HL-60/S4 treated with retinoic acid at 250 ng/mL for 4 days and 3 days (cell line): ENCODE data around the gene AP1G1.
"Not testable (repeated sequence)": the region's sequence is repeated elsewhere in the genome, so short reads cannot be mapped to it uniquely, and the experiment has no call there.

Source experiments
- in situ Hi-C: fragments of 300-500 bp; cut with MboI; formaldehyde crosslinking; loops from 2 replicates; pipeline ENCODE4 v1.7.0; 2022; ENCODE audit warnings: low sequenced_read_pairs

The AP1G1 gene

DNA sequence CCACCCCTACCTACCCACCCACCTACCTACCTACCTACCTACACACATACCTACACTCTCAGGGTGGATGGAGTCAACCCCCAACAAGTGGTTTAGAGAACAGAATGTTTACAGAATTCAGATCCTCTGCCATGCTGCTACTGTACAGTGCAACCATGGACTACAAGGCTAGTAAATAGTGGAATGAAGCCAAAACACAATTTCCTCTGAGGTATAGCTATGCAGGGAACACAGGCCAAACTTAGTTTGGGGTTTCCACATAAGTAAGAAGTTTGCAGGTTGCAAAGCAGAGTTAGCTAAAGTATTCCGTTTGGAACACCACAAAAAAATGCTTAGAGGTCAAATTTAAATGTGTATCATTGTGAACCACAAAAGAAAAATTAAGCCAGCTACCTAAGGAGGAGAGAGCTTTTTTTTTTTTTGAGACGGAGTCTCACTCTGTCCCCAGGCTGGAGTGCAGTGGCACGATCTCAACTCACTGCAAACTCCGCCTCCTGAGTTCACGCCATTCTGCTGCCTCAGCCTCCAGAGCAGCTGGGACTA, 2.7 kb upstream of the AP1G1 start:
- in situ Hi-C loops = no loop called here

DNA sequence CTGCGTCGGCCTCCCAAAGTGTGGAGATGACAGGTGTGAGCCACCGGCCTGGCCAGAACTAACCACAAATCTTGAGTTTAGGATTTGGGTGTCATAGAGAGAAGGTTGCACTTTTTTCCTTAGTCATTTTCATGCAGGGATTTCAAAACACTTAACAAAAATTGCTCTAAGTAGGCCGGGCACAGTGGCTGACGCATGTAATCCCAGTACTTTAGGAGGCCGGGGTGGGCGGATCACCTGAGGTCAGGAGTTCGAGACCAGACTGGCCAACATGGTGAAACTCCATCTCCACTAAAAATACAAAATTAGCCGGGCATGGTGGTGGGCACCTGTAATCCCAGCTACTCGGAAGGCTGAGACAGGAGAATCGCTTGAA, 1.5 kb upstream of the AP1G1 start:
- in situ Hi-C loops = not testable (repeated sequence)

DNA sequence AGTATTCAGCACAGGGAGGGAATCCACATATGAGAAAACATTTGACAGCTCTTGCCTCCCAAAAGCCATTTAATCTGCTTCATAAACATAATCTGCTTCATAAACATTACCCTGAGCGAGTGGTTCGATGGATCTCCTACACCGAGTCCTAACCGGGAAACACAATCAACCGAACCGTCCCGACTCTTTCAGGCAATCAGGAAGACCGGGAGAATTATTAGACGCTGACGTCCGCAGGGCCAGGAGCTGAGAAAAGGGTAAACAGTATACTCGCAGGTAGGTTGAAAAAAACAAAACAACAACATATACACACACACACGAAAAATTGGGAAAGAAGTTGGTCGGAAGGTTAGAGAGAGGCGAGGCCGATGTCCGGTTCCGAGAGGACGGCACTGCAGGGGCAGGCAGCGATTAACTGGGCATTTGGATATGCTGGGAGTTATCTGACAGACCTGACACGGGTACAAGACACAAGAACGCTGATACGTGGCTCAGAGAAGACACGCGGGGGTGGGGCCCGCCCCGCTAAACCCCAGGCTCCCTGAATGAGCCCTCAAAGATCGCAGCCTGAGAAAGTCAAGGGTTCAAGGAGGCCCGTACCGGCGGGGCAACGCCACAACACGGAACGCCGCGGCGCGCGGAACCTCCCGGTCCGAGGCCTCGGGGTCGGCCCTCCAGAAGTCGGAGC, 585 bp downstream of the AP1G1 start:
- in situ Hi-C loops = no loop called here

DNA sequence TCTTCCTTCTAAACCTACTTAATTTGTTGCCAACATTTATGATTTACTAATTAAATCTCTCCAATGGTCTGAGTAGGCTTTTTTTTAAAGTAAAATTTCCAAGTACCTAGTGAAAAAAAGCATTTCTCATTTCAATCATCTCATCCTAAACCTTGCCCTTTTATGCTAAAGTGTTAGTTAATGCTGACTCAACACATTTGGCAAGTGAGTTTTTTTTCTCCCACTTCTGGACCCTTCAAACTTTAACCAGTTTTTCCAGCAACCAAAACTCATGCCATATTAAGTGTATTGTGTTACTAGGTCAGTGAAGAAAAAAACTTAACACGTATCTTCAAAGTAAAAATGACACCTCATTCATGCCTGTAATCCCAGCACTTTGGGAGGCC, 5.3 kb downstream of the AP1G1 start:
- in situ Hi-C loops = no loop called here

DNA sequence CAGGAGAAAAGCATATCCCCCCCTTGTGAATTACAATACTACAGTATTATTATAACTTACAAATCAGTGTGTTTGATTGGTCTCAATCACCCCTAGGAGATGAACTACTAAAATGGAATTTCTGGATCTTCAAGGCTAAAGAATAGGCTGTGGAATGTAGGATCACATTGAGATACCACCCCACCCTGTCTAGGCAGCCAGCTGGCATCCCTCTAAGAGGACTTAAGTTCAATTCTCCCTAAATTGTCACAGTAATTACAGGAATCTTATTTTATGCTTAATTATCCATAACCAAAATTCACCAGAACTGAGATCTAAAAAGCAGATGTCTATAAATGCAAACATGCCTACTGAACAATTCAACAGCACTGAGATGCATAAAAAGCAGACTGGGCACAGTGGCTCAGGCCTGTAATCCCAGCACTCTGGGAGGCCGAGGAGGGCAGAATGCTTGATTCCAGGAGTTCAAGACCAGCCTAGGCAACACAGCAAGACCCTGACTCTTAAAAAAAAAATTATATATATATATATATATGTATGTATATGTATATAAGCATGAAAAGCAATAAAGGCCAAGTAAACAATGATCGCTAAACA, 12.0 kb downstream of the AP1G1 start:
- in situ Hi-C loops = no loop called here

DNA sequence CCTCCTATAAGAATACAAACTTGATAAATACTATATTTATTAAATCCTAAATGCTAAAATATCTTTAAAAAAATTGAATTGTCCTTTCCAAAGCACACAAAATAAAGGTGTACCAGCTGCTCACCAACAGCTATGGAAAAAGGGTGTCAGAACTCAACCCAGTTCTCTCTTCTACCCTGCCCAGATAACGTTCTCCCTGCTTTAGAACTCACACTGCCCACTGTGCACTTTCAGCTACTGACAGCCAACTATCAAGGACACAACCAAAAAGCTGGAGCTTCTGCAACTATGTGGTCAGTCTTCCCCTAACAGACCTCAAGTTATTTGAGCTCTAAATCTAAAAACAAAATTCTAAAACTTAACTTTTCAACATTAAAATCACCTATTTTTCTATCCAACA, 13.7 kb downstream of the AP1G1 start:
- in situ Hi-C loops = no loop called here

DNA sequence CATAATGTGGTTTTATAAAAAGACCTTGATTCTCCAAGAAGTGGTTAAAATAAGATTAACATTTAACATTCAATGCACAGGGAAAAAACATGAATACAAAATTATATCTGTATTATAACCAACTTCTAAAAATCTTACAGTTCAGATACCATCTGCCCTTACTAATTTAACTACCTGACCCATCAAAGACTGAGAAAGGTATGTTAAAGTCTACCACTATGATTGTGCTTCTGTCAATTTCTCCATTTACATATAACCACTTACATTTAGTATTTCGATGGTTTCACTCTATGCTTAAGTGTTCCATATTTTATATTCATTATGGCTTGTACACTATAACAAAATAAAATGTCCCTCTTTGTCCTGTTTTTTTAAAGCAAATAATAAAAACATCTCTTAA, 14.6 kb downstream of the AP1G1 start:
- in situ Hi-C loops = no loop called here

DNA sequence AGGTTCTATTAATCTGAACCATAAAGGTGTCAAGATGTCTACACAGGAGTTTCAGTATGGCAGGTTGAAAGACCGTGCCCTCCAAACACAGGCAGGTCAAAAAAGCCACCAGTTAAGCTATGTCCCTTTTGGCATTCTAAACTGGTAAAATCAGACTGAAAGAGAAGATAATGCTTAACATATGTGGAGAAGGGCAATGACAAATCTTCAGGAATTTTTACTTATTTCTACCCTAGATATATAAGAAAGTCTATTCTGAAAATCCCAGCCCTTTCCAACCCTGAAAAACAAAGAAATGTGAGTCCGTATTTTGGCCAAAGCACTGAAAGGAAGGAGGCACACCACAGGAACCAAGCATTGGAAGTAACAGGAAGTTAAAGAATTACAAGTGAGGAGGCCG, 16.5 kb downstream of the AP1G1 start:
- in situ Hi-C loops = no loop called here

DNA sequence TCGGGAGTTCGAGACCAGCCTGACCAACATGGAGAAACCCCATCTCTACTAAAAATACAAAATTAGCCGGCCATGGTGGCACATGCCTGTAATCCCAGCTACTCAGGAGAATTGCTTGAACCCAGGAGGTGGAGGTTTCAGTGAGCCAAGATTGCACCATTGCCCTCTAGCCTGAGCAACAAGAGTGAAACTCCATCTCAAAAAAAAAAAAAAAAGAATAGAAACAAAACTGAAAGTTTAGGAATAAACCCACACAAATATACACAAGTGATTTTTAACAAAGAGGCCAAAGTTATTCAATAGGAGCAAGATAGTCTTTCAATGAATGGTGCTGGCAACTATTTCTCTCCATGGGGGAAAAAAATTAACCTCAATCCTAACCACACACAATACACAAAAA, 18.3 kb downstream of the AP1G1 start:
- in situ Hi-C loops = not testable (repeated sequence)

DNA sequence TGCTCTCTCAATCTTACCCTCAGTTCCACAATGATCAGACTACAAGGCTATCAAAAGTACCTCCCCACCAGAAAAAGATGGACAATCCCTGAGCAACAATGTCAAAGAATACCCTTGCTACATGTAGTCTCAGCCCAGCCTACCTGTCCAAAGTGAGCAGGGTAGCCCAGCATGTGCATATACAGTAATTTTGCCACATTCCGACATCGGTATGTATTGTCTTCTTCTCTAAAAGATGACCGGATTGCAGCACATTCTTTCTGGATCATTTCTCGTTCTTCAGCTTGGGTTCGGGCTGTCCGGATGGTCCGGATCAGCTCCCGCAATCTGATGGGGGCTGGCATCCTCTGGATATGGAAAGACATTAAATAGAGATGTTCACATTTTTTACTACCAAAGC, 19.5 kb downstream of the AP1G1 start:
- in situ Hi-C loops = no loop called here

DNA sequence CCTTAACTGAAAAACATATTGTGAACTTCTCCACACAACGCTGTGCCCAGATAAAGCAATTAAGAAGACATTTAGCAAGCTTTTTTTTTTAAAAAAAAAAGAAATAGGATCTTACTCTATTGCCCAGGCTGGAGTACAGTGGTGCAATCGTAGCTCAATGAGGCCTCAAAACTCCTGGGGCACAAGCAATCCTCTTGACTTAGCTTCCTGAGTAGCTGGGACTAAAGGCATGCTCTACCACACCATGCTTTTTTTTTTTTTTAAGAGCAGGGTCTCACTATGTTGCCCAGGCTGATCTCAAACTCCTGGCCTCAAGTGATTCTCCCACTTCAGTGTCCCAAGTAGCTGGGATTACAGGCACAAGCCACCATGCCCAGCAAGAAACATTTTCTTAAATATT, 20.1 kb downstream of the AP1G1 start:
- in situ Hi-C loops = no loop called here

DNA sequence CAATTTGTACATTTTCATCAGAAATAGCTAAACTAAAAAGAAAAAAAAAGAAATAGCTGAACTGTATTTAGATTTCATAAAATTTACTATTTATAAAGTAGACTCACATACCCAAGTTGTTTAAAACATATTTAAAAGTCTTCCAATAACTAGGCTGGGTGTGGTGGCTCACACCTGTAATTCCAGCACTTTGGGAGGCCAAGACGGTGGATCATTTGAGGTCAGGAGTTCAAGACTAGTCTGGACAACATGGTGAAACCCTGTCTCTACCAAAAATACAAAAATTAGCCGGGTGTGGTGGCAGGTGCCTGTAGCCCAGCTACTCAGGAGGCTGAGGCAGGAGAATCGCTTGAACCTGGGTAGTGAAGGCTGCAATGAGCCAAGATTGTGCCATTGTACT, 23.5 kb downstream of the AP1G1 start:
- in situ Hi-C loops = not testable (repeated sequence)

DNA sequence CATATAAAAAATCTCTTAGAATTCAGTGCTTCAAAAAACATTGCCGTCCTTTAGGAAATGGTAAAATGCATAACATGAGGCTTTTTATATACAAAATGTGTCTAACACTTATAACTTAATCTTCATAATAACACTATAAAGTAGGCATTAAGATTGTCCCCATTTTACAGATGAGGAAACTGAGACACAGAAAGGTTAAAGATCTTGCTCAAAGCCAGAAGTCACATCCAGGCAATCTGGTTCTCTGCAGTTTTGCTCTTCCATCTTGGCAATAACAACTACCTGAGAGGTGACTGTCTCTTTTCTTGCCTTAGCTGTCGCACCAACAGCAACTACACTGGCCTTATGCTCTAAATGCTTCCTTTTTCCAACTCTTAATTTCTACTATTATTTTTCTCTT, 24.5 kb downstream of the AP1G1 start:
- in situ Hi-C loops = no loop called here

DNA sequence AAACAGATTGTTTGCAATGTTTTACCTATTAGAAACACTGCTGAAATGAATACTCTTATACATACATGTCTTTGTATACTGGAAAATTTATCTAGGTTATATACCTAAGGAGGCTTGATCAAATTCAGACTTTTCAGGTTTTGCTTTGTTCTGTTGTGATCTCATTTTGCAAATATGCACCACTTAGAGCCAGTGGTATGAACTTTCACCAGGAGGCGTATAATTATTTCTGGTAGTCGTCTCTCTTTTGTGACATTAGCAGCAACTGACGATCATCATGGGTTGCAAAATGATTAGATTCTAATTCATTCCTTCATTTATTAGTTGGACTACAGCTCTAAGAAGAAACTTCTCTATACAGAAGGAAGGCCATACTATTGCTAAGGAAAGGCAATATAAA, 26.9 kb downstream of the AP1G1 start:
- in situ Hi-C loops = no loop called here

DNA sequence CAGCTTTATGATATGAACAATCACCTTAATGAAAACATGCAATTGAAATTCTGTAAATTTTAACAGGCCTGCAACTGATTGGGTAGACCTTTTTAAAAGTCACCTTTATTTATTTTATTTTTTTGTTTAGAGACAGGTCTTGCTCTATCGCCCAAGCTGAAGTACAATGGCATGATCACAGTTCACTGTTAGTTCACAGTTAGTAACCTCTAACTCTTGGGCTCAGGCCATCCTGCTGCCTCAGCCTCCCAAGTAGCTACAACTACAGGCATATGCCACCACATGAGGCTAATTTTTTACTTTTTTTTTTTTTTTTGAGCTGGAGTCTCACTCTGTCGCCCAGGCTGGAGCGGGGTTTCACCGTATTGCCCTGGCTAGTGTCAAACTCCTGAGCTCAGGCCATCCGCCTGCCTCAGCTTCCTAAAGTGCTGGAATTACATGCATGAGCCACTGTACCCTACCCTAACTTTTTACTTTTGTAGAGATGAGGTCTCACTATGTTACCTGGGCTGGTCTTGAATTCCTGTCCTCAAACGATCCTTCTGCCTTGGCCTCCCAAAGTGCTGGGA, 28.0 kb downstream of the AP1G1 start:
- in situ Hi-C loops = no loop called here

DNA sequence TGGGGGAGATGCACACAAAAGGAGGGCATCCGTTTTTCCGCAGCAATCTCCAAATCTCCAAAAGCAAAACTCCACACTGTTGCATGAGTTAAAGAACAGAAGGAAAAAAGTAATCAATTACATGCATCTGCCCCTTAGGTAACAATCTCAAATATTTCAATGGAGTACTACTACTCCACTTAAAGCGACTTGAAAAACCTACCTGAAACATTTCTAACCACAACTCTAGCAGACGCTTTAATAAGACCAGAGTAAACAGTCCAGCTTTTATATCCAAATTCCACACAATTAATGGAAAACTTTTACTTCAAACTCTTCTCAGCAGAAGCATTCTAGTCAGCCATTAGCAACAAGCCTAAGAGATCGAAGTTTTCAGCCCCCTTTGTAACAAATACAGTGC, 29.9 kb downstream of the AP1G1 start:
- in situ Hi-C loops = no loop called here

DNA sequence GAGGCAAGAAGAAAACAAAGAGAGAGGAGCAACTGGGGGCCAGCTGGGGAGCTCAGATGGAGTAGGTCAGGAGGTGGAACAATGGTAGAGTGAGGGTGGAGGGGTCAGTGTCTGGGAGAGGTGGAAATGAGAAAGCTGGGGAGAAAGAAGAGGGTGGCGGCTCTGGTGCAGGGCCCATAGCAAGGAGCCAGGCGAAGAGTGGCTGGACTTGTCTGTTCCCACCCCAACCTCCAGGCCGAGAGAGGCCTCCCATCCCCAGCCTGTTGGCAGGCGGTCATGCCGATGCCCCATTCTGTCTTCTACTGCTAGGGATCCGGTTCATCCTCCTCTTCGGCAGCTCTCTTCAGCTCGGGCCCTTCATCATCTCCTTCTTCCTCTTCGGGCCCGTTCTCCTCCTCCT, 31.3 kb downstream of the AP1G1 start:
- in situ Hi-C loops = no loop called here

DNA sequence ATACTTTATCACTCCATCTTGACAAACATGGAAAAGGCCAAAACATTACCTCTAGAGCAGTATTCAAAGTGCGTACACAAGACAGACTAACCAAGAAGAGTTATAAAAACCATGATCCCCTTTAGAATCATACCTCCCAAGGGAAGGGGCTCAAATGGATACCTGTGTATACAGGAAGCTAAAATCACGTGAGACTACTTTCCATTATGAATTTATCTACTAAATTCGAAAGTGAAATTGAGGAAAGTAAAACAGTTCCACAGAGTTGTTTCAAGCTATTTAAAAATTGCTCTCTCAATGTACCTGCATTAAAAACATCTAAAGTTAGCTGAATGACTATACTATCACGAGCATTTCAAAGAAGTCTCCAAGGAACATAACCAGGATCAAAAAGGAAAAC, 32.7 kb downstream of the AP1G1 start:
- in situ Hi-C loops = no loop called here

DNA sequence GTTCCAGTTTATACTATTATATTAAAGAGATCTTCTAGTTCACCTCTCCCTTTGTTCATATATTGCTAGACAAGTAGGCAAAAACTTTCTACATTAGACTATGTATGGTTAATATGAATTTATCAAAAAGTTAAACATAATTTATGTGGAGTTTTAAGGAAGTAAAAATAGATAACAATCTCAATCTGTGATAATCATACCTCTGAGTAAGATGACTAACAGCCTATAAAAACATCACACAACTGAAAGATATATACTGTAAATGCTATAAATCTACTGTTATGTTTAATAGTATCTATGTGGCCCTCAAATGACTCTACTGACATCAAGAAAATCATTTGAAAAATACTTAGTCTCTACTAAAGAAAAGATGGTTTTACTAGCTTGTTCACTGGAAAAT, 37.1 kb downstream of the AP1G1 start:
- in situ Hi-C loops = no loop called here

DNA sequence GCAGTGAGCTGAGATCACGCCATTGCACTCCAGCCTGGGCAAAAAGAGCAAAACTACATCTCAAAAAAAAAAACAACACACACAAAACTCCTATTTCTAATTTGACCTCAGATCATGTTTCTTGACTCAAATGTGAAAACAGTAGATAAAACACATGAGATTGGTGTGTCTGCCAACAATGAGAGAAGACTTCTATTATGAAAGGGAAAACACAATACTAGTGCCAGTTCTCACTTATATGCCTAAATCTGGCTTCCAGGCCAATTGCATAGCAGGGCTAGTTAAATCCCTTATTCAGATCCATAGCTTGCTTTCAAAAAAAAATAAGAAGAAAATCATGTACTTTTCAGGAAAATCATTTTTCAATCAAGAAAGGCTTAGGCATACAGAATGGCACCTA, 39.4 kb downstream of the AP1G1 start:
- in situ Hi-C loops = no loop called here

DNA sequence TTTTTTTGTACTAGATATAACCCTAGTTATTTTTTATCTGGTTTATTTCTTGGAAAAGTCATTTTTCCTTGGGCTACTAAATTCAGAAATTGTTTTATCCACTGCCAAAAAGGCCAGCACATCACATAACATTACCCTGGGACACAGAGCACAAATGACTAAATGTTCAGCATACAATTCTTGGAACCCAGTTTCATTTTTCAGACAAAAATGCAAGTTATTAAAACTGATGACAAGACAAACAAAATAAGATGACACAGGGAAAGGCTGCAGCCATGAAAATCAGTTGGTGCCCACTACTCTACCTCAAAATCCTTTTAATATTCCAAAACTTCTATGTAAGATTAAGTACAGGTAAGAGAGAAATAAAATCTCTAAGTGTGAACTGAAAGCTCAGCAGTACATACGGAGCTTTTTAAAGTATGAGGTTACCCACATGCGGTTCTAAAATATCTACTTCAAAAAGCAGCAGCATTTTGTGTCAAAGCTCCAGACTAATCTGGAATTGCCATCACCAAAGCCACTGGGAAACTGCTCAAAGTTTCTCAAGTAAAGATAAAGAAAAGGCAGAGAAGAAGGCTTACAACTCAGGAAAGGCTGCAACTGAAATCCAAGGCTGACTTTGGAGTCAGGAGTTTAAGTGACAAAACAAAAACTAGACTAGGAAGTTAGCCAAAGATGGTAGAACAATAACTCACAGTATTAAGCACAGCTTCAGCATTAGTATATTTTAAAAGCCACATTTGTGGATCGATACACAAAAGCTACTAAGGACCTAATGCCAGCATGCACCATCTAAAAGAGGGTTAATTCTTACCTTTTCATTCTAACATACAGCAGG, 41.4 kb downstream of the AP1G1 start:
- in situ Hi-C loops = no loop called here

DNA sequence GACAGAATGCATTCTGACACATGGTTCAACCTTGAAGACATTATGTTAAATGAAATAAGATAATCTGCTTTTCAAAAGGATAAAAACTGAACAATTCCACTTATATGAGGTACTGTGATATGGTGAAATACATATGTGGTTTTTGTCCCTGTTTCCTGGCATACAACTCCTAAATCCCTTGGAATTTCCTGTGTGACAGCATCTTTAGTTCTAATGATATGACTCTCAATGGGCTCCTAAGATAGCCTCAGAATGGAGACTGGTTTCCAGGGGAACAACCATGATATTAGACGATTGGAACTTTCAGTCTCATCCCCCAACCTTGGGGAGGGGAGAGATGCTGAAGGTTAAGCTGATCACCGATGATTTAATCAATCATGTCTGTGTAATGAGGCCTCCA, 46.4 kb downstream of the AP1G1 start:
- in situ Hi-C loops = no loop called here
